Testis (tissue), 3 donors: Measurements from ENCODE around the gene VWA7. TPM values are rescaled to one million over a fixed set of nuclear protein-coding genes. Genes with fewer than 3 reads are reported as not detected.
A peak's percentile ranks its signal among the peaks of the same experiment; 100 is the strongest.

Source experiments
- DNase-seq: peaks from one replicate; pipeline ENCODE4 v3.0.0-alpha.2; 2019
- H3K27ac ChIP-seq, 2 donors: fragments of 200-600 bp; sonication (generic); one replicate each; pipeline ENCODE4 v1.5.1; 2019
- H3K27me3 ChIP-seq: fragments of 200-600 bp; sonication (generic); one replicate; pipeline ENCODE4 v1.5.1; 2019
- H3K36me3 ChIP-seq: fragments of 200-600 bp; sonication (generic); one replicate; pipeline ENCODE4 v1.5.1; 2017; ENCODE audit warnings: low read depth; ENCODE audit errors: missing control alignments
- H3K4me1 ChIP-seq: fragments of 200-600 bp; sonication (generic); one replicate; pipeline ENCODE4 v1.5.1; 2019
- H3K4me3 ChIP-seq, 2 donors: fragments of 200-600 bp; sonication (generic); one replicate each; pipeline ENCODE4 v1.5.1; 2017 to 2019
- H3K9me3 ChIP-seq: fragments of 200-600 bp; sonication (generic); one replicate; pipeline ENCODE4 v1.5.1; 2017
- POLR2A ChIP-seq: fragments of 450-650 bp; IDR thresholded peaks from one replicate; pipeline ENCODE4 v1.6.1; 2017; ENCODE audit warnings: antibody characterized with exemption, mild to moderate bottlenecking, moderate library complexity
- WGBS, 2 donors: methylation state at CpG; one replicate each; pipeline ENCODE4 v1.1.5; 2018; 5-methylcytosine and 5-hydroxymethylcytosine counted together
- intact Hi-C: fragments of 100-400 bp; cut with DNase I; formaldehyde crosslinking; loops from one replicate; pipeline ENCODE4 v1.15.1; 2023; ENCODE audit warnings: low total_unique reads
- polyA plus RNA-seq: library from polyadenylated mRNA; stranded (reverse); fragments of 350-450 nt; fragmentation: Illumina TruSeq; extraction: RNeasy Lipid Tissue Mini Kit (QIAGEN cat#74804); gene quantifications from one replicate; pipeline ENCODE4 v1.2.3, GENCODE V29; 2014; ENCODE audit warnings: low read depth, low replicate concordance; ENCODE audit not compliant: insufficient read depth
- total RNA-seq, 2 donors: library from RNA; depleted of rRNA; stranded (reverse); fragments of >200 nt; gene quantifications; one replicate each; pipeline ENCODE4 v1.2.3, GENCODE V29; 2016
- TF ChIP-seq, protein P1 (sequence below), 3 experiments: fragments of 450-650 bp in 2 of 3; fragments of 200-600 bp in 1 of 3; sonication (generic) in 1 of 3; IDR thresholded peaks; one replicate each; pipeline ENCODE4 v1.5.1; 2016 to 2019; ENCODE audit warnings: antibody characterized with exemption in 3 of 3, mild to moderate bottlenecking in 2 of 3, moderate library complexity in 1 of 3

The VWA7 gene
- total and polyA plus RNA-seq, 3 donors from 2014 or later, result 2.7 to 6.3 (median 3.1) TPM

DNA sequence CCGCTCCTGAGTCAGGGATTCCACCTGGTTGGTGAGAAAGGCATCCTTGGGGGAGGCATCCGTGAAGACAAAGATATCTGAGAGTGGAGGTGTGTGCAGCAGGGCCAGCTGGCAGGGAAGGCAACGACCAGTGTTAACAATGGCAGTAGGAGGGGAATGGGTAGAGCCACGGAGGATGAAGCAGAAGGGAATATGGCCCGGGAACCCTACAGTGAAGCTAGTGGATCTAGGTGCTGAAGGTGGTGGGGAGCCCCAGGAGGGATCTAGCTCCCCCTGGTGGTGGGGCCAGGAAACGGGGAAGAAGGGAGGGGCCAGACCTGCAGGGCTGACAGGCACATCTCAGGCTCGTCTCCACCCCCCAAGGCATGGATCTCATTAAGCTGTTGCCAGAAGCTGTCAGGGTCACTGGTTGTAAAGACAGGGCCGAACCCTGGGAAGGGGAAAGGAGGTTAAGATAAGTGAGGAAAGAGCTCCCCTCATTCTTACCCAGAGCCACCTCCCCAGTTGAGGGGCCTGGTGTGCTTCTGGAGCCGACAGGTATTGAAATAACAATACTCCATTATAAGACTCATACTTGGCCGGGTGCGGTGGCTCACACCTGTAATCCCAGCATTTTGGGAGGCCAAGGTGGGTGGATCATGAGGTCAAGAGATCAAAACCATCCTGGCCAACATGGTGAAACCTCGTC is 7.3 kb downstream of the VWA7 start:
- Histone ChIP-seq H3K4me3 (no peak overlapping the region), H3K9me3 (no peaks in the 10 kb centered on the region), H3K4me1 (no peaks in the 10 kb centered on the region), H3K36me3 (no peaks in the 10 kb centered on the region), H3K27me3 (no peaks in the 10 kb centered on the region), H3K27ac (no peak overlapping the region)
- 54 to 66% methylated on average over 10 to 12 of the region's 12 CpGs for WGBS, 2 donors
- intact Hi-C loops, result no loop called here
- DNase-seq, result peak; percentile 65
- TF ChIP-seq, protein P1, sequence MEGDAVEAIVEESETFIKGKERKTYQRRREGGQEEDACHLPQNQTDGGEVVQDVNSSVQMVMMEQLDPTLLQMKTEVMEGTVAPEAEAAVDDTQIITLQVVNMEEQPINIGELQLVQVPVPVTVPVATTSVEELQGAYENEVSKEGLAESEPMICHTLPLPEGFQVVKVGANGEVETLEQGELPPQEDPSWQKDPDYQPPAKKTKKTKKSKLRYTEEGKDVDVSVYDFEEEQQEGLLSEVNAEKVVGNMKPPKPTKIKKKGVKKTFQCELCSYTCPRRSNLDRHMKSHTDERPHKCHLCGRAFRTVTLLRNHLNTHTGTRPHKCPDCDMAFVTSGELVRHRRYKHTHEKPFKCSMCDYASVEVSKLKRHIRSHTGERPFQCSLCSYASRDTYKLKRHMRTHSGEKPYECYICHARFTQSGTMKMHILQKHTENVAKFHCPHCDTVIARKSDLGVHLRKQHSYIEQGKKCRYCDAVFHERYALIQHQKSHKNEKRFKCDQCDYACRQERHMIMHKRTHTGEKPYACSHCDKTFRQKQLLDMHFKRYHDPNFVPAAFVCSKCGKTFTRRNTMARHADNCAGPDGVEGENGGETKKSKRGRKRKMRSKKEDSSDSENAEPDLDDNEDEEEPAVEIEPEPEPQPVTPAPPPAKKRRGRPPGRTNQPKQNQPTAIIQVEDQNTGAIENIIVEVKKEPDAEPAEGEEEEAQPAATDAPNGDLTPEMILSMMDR (IDR thresholded peaks at IDR 0.05), result peak in 2 of 3 experiments; percentile 25 to 53
- no peak for TF ChIP-seq POLR2A

DNA sequence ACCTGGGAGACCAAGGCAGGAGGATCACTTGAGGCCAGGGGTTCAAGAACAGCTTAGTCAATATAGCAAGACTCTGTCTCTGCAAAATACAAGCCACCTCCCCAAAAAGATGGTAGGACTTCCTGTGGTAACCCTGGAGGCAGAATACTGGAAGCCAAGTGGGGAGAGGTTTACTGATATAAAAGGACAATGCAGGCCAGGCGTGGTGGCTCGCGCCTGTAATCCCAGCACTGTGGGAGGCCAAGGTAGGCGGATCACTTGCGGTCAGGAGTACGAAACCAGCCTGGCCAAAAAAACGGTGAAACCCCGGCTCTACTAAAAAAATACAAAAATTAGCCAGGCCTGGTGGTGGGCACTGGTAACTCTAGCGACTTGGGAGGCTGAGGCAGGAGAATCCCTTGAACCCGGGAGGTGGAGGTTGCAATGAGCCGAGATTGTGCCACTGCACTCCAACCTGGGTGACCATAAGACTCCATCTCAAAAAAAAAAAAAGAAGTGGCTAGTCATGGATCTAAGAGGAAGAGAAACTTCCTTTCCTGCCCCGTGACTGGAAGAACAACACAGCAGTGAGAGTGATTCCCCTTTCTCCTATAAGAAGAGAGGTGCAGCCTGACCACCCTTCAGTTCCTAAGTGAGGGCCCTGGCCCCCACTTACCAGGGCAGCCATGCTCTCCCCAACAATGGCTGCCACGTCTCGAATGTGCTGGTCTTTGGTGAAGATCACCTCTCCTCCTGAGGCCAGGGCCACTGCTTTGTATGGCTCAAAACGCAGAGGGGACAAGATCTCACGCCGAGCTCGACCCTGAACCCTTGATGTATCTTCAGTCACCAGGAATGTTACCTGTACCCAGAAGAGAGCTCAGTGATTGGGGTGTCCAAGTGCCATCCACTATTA is 8.5 kb downstream of the VWA7 start:
- no peak overlapping the region for H3K4me3 ChIP-seq
- TF ChIP-seq POLR2A, result no peak
- TF ChIP-seq, protein P1 (IDR thresholded peaks at IDR 0.05), result no peak
- H3K4me1 ChIP-seq, result no peaks in the 10 kb centered on the region
- intact Hi-C loops, result no loop called here
- no peaks in the 10 kb centered on the region for H3K9me3 ChIP-seq
- H3K27ac ChIP-seq, result no peak overlapping the region
- no peaks in the 10 kb centered on the region for H3K27me3 ChIP-seq
- 89 to 91% methylated on average over 17 to 18 of the region's 18 CpGs for WGBS, 2 donors
- no peaks in the 10 kb centered on the region for H3K36me3 ChIP-seq
- DNase-seq, result no peak

DNA sequence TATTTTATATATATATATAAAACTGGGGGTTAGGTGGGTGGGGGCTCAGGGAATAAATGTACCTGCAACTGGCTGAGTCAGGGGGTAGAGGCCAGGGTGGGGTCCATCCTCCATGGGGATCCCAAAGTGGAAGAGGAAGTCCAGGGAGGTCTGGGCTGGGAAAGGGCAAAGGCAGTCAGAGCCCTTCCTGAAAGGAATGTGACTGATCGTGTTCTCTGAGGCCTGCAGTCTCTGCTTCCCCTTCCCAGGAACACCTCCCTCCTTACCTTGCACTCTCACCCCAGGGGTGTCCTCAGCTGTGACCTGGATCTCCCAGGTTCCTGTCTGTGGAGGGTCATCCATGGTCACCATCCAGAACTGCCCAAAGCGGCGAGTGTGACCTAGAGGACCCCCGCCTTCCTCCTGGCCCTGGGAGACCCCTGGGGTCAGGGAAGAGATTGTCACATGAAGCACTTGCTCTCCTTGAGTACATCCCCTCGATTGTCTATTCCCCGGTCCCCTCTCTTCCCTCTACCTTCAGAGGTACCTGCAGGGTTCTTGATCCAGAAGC is 10.0 kb downstream of the VWA7 start:
- Histone ChIP-seq H3K9me3 (no peaks in the 10 kb centered on the region), H3K27me3 (no peaks in the 10 kb centered on the region), H3K4me1 (no peaks in the 10 kb centered on the region), H3K36me3 (no peaks in the 10 kb centered on the region), H3K27ac (no peak overlapping the region), H3K4me3 (no peak overlapping the region)
- 75 to 84% methylated on average over 3 to 6 of the region's 6 CpGs for WGBS, 2 donors
- DNase-seq, result no peak
- intact Hi-C loops, result no loop called here
- TF ChIP-seq, protein P1 (IDR thresholded peaks at IDR 0.05), result no peak
- TF ChIP-seq POLR2A, result no peak

DNA sequence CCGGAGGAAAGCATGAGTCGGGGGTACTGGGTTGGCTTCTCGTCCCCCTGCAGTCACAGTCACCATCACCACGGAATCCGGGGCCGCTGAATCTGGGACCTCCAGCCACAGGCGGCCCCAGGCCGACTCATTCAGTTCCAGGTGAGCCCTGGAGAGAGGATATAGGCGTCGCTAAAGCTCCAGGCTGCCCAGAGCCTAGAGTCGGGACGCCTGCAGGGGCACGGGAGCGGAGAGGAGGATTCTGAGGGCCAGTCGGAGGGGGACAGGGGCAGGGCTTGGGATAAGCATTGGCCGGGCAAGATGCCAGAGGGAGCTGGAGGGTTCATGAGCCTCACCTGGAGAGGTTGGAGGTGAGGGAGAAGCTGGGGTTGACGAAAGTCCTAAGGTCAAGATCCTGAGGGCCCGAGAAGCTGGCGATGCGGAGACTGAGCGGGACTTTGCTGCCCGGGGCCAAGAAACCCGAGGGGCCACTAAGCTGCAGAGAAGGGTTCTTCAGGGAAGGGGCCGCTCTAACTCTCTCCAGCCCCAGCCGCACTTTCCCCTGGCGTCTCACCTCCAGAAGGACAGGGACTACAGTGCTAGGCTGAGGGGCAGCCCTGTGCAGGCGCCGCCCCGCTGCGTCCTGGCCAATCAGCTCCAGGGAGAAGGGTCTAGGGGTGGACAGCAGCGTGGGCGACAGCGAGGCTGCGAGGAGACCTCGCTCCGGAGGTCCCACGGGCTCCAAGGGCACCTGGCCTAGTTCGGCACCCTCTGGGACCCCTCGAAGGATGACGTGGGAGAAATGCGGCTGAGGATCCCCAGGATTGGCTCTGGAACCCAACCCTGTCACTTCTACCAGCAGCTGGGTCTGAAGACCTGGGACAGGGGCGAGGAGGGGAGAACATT is 11.0 kb downstream of the VWA7 start:
- Histone ChIP-seq H3K4me3 (no peak overlapping the region), H3K27ac (no peak overlapping the region), H3K36me3 (no peaks in the 10 kb centered on the region), H3K27me3 (no peaks in the 10 kb centered on the region), H3K4me1 (no peaks in the 10 kb centered on the region), H3K9me3 (no peaks in the 10 kb centered on the region)
- intact Hi-C loops, result no loop called here
- TF ChIP-seq, protein P1 (IDR thresholded peaks at IDR 0.05), result no peak
- TF ChIP-seq POLR2A, result no peak
- 54 to 67% methylated on average over 13 to 42 of the region's 42 CpGs for WGBS, 2 donors
- no peak for DNase-seq
